GM04503 (cell line): Measurements from ENCODE around the gene KCNJ14.

ENCODE experiments used
- DNase-seq: peaks from one replicate; pipeline ENCODE4 v3.0.0-alpha.2; 2012; ENCODE audit warnings: low read depth

The KCNJ14 gene

DNA sequence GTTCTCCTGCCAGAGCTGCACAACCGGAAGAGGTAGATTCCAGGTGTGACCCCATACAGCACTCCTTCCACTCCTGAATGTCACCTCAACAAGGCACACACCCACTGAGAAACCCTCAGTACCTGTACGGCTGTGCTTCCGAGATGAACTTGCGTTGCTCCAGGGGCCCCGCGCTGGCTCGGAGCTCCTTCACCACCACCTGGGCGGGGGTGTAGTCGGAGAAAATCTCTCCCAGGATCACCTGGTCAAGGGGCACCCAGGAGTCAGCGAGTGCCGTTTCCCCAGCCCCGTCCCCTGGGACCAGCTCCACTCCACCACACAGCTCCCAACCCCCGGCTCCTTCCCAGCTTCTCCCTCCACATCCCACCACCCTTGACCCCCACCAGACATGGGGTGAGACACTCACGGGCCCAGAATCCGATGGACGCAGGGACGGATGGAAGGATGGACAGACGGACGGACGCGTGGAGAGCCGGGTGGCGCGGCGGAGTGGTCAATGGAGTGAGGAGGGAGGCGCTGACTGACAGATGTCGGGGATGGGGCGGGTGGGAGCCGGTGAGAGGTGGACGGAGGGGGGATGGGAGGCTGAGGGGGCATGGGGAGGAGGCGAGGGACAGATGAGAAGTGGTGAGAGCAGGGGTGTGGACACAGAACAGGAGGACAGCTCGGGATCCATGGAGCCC is 53.5 kb downstream of the KCNJ14 start:
- DNase-seq = no peak

DNA sequence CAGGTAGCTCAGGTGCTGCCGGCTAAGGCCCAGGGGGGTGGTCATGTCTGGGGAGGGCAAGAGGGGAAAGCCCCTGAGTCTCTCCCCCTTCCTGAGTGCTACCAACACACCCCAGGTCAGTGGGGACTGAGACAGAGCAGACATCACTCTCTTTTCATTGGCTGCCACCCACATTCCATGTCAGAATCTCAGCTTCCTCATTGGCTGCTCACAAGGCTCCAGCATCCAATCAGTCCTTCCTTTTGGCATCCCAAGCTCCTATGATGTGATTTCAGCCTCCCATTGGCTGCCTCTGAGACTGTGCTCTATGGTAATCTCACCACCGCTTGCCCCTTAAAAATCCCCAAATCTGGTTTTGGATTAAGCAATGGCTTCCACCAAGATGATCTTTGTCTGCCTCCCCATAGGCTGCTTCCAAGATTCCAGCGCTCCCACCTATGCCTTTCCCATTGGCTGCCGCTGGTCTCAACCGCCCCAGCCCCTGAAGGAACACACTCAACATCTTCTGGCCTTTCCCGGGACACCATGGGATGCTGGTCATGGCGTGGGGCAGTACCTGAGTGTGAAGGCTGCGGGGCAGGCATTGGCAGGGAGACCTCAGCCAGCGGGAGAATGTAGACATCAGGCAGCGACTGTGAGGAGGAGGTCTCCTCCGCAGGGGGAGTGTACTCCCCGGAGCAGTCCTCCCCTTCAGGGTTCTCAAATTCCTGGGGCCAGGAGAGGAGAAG is 54.3 kb downstream of the KCNJ14 start:
- no peak for DNase-seq

DNA sequence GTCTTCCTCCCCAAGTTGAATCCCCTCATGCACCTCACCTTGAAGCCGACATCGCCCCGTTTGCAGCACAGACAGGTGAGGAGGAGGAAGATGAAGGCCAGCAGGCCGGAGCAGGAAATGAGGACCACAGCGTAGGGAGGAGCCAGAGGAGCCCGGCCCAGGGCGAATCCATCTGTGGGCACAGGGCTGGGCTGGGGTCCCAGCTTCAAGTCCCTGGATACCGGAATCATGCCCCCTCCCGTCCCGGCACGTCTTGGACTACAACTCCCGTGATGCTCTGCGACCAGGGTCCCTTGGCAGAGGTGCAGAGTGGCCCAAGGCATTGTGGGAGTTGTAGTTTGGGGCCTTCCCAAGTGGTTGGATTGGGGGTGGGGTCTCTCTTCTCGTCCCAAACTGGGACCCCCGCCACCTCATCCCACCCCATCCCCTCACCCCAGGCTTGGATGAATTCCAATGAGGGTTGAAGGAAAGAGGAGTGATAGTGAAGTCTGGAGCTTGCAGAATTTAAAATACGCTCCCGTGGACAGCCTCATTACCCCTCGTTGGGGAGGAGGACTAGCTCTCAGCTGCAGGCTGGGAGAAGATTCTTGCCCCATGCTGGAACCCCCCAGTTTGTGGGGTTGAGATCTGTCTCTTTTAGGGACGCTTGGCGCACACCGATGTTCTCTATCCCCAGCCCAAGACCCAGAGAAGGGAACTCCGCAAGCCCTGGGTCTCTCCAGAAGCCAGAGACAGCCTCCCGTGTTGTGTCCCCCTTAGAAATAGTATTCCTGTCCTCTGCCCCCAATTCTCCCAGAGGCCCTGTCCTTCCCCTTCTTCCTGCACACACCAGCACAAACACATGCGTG is 55.3 kb downstream of the KCNJ14 start:
- DNase-seq = no peak

DNA sequence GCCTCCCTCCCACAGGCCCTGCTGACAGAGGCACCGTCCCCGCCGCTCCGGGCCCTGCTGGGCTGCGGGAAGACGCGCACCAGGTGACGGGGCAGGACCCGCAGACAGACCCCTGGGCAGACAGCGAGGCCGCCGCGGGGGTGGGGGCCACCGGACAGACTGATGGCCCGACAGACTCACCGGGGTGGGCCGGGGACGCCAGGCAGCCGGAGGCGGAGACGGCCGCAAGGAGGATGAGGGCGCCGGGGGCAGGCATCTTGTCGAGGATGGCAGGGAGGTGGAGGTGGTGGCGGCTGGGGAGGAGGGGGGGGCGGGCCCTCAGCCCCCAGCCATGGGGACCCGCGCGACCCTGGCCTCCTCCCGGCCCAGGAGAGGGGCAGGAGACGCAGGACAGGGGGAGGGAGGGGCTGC is 56.0 kb downstream of the KCNJ14 start:
- no peak for DNase-seq

DNA sequence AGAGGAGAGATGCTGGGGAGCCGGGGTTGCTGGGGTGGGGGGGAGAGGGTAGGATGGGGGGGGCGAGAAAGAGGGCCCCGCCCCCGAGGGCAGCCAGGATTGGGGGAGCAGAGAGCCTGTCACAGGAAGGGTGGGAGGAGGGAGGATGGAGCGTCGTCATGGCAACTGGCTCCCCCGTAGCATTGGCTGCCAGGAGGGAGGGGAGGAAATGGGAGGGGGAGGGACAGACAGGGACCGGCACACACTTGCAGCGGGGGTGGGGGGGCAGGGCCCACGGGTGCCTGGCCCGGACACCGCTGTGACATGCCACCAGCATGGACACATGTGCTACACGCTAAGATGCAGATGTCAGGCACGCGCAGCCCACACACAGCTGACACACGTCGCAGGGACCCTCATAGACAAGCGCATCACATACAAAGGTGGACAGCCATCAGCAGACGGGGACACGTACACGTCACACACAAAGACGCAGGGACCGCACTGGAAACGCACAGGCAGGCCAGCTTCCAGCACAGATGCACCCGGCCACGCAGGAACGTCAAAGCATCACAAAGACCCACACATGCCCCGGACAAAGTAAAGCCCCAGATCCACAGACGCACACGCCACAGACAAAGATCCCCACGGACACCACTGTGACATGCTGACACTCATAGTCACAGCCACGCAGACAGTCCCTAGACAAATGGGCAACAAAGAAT is 56.6 kb downstream of the KCNJ14 start, which contains the start of gene LMTK3:
TSS of gene LMTK3 (minus strand) at position 36 of the 704 bp plus-strand sequence. CDS start 259 bp downstream, outside the sequence.
- DNase-seq = no peak

DNA sequence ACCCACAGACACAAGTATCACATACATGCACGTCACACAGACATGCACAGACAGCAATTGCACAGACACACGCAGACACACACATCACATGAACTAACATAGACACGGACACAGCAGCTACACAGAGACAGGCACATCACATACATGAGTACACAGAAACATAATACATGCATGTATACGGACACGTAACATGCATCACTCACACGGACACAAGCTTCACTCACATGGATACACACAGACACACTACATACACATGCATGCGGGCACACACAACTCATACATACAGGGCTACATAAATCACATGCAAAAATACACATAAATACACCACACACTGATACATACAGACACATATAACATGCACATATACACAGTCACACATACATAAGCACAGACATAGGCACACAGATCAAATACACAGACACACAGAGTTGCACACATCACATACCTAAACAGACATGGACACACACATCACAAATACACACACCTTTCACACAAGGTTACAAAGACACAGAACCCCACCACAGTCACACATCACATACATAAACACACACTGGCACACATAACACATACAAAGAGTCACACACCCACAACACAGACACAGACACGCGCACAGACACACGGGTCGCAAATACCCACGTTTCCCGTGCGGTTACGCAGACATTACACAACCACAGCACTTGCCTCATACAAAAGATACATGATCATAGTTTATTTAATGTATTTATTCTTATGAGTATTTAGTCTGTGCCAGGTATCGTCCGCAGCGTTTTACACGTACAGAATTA is 57.3 kb downstream of the KCNJ14 start:
- DNase-seq = no peak

DNA sequence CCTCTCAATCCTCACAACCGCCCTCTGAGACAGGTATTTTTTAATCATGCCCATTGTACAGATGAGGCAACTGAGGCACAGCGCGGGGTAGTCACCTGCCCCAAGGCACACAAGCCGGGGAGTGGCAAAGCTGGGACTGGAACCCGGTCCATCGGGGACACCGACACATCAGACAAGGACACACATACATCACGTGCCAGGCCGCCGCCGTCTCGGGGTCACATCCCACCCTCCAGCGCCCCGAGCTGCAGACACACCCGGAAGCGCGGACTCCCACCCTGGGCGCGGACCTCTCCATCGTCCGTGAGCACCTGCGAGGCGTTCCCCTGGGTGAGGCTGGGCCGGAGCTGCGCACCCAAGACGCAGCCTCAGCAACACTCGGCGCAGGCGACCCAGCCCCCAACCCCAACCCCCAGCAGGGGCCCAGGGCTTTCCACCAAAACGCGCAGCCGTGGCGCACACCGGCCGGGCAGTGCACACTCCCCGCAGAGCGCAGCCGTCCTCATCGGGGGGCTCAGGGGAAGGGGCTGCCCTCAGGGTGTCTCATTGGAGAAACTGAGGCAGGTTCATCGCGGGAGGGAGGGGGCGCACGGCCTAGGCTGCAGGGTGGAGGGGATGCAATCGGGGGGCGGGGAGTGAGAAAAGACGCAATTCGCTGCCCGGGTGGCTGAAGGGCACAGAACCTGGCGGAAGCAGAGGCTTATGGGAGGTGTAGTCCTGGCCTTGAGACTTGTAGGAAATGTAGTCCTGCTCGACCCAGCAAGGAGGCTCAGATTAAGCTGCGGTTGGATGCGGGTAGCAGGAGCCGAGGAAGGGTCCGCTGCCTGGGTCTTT is 58.1 kb downstream of the KCNJ14 start:
- DNase-seq = no peak

DNA sequence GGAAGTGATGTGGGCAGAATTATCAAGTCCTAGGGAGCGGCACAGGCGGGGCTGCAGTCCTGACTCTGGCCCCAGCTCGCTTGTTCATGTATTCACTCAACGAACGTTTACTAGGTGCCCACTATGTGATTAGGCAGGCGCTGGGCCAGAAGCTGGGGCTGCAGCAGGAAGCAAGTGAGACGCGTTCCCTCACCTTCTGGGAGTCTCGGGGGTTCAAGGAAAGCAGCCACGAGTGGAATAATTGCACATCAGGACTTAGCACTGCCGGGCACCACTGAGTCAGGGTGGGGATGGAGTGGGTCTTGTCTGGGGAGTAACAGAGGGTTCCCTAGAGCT is 58.7 kb downstream of the KCNJ14 start:
- DNase-seq = no peak

DNA sequence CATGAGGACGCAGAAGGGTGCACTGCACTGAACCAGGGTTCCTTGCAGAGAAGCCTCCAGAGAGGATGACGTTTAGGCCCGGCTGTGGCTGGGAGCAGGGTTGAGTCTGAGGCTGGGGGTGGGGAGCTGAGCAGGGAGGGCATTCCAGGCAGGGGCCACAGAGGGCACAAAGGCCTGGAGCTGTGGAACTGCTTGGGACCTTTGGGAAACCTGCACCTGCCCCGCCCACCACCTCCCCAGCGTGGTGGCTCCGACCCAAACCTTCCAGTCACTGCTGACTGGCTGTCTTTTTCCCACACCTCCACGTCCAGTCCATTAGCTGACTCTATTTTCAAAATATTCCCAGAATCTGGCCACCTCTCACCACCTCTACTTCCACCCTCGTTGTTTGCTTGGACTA is 61.2 kb downstream of the KCNJ14 start:
- no peak for DNase-seq
